H9 (cell line): ENCODE measurements around the gene CAMK2N1. TPM values are rescaled to one million over a fixed set of nuclear protein-coding genes. Genes with fewer than 3 reads are reported as not detected.
A peak's percentile ranks its signal among the peaks of the same experiment; 100 is the strongest.

Source experiments
- DNase-seq: peaks from one replicate; pipeline ENCODE4 v3.0.0-alpha.2; 2017
- H2AFZ ChIP-seq: one replicate; pipeline ENCODE4 v1.6.1; 2013; ENCODE audit warnings: mild to moderate bottlenecking, low read length, control low read depth, moderate library complexity
- H2AK5ac ChIP-seq: 2 replicates; pipeline ENCODE4 v1.6.1; 2013; ENCODE audit warnings: low read length, control low read depth, mixed read lengths; ENCODE audit not compliant: insufficient read length
- H2BK120ac ChIP-seq: one replicate; pipeline ENCODE4 v1.6.1; 2013; ENCODE audit warnings: low read depth, mild to moderate bottlenecking, low read length, control low read depth, inconsistent platforms; ENCODE audit not compliant: poor library complexity, severe bottlenecking
- H2BK12ac ChIP-seq: 2 replicates; pipeline ENCODE4 v1.6.1; 2013; ENCODE audit warnings: low read length, control low read depth, mixed read lengths, low read depth; ENCODE audit not compliant: insufficient read length
- H2BK15ac ChIP-seq: 2 replicates; pipeline ENCODE4 v1.6.1; 2013; ENCODE audit warnings: low read depth, low read length, control low read depth
- H2BK20ac ChIP-seq: one replicate; pipeline ENCODE4 v1.6.1; 2013; ENCODE audit warnings: low read depth, mild to moderate bottlenecking, low read length, control low read depth, inconsistent platforms; ENCODE audit not compliant: poor library complexity, severe bottlenecking
- H2BK5ac ChIP-seq: 2 replicates; pipeline ENCODE4 v1.6.1; 2013; ENCODE audit warnings: low read length, control low read depth, mixed read lengths; ENCODE audit not compliant: insufficient read length
- H3K14ac ChIP-seq: 2 replicates; pipeline ENCODE4 v1.6.1; 2013; ENCODE audit warnings: low read length, control low read depth; ENCODE audit not compliant: insufficient read depth
- H3K18ac ChIP-seq: 2 replicates; pipeline ENCODE4 v1.6.1; 2013; ENCODE audit warnings: low read depth, mild to moderate bottlenecking, mixed read lengths, low read length, control low read depth; ENCODE audit not compliant: insufficient read length
- H3K23ac ChIP-seq: 2 replicates; pipeline ENCODE4 v1.6.1; 2013; ENCODE audit warnings: low read length, control low read depth, mixed read lengths, low read depth; ENCODE audit not compliant: insufficient read length
- H3K23me2 ChIP-seq: 2 replicates; pipeline ENCODE4 v1.6.1; 2013; ENCODE audit warnings: low read depth, mild to moderate bottlenecking, mixed read lengths, low read length, control low read depth; ENCODE audit not compliant: insufficient read length, poor library complexity, severe bottlenecking
- H3K27ac ChIP-seq: 2 replicates; pipeline ENCODE4 v1.5.1; 2013; ENCODE audit warnings: low read length, control low read depth, mixed read lengths, low read depth; ENCODE audit not compliant: insufficient read length
- H3K27me3 ChIP-seq: 2 replicates; pipeline ENCODE4 v1.6.1; 2013; ENCODE audit warnings: low read length, control low read depth, inconsistent platforms; ENCODE audit not compliant: insufficient read depth
- H3K4ac ChIP-seq: 2 replicates; pipeline ENCODE4 v1.6.1; 2013; ENCODE audit warnings: low read depth, mild to moderate bottlenecking, control low read depth, inconsistent platforms, low read length, moderate library complexity
- H3K4me1 ChIP-seq: 2 replicates; pipeline ENCODE4 v1.6.1; 2013; ENCODE audit warnings: low read length, control low read depth, inconsistent platforms; ENCODE audit not compliant: insufficient read depth
- H3K4me2 ChIP-seq: 2 replicates; pipeline ENCODE4 v1.6.1; 2013; ENCODE audit warnings: low read length, control low read depth, mixed read lengths; ENCODE audit not compliant: insufficient read length, insufficient read depth
- H3K56ac ChIP-seq: 2 replicates; pipeline ENCODE4 v1.6.1; 2013; ENCODE audit warnings: low read depth, mild to moderate bottlenecking, mixed read lengths, low read length, control low read depth; ENCODE audit not compliant: insufficient read length
- H3K79me1 ChIP-seq: 2 replicates; pipeline ENCODE4 v1.6.1; 2013; ENCODE audit warnings: low read depth, mild to moderate bottlenecking, moderate library complexity, low read length, control low read depth, inconsistent platforms; ENCODE audit not compliant: insufficient read depth, poor library complexity, severe bottlenecking
- H3K79me2 ChIP-seq: 2 replicates; pipeline ENCODE4 v1.6.1; 2013; ENCODE audit warnings: low read length, control low read depth, inconsistent platforms; ENCODE audit not compliant: insufficient read depth
- H3K9ac ChIP-seq: 2 replicates; pipeline ENCODE4 v1.6.1; 2013; ENCODE audit warnings: low read length, control low read depth, mixed read lengths; ENCODE audit not compliant: insufficient read length; ENCODE audit errors: extremely low read depth
- H3K9me3 ChIP-seq: one replicate; pipeline ENCODE4 v1.6.1; 2013; ENCODE audit warnings: low read depth, low read length, inconsistent platforms; ENCODE audit not compliant: control insufficient read depth
- H3T11ph ChIP-seq: one replicate; pipeline ENCODE4 v1.6.1; 2013; ENCODE audit warnings: mild to moderate bottlenecking, low read length, control low read depth, inconsistent platforms
- H4K20me1 ChIP-seq: one replicate; pipeline ENCODE4 v1.6.1; 2013; ENCODE audit not compliant: control insufficient read depth, insufficient read length, insufficient read depth
- H4K5ac ChIP-seq: 2 replicates; pipeline ENCODE4 v1.6.1; 2013; ENCODE audit warnings: low read depth, mild to moderate bottlenecking, mixed read lengths, low read length, control low read depth; ENCODE audit not compliant: insufficient read length
- H4K8ac ChIP-seq: replicated peaks from 2 replicates; pipeline ENCODE4 v1.6.1; 2013; ENCODE audit warnings: low read length, control low read depth, mixed read lengths, low read depth; ENCODE audit not compliant: insufficient read length
- H4K91ac ChIP-seq: 2 replicates; pipeline ENCODE4 v1.6.1; 2013; ENCODE audit warnings: low read depth, mild to moderate bottlenecking, moderate library complexity, mixed read lengths, low read length, control low read depth; ENCODE audit not compliant: insufficient read length
- H3K27ac Mint-ChIP-seq, 3 experiments: 2 replicates in 2 of 3; 3 replicates in 1 of 3; pipeline ENCODE4 v1.8.0; 2020 to 2021; ENCODE audit warnings: mixed read lengths in 3 of 3, mild to moderate bottlenecking in 1 of 3, moderate library complexity in 1 of 3
- H3K27me3 Mint-ChIP-seq: 2 replicates; pipeline ENCODE4 v1.8.0; 2021; ENCODE audit warnings: low read depth, mild to moderate bottlenecking, moderate library complexity, mixed read lengths
- H3K36me3 Mint-ChIP-seq, 3 experiments: 2 replicates in 2 of 3; 3 replicates in 1 of 3; pipeline ENCODE4 v1.8.0; 2020 to 2021; ENCODE audit warnings: low read depth in 3 of 3, mixed read lengths in 3 of 3; ENCODE audit not compliant: insufficient read depth in 1 of 3
- H3K4me1 Mint-ChIP-seq, 2 experiments: 2 replicates each; pipeline ENCODE4 v1.8.0; 2020; ENCODE audit warnings: mixed read lengths in 2 of 2
- H3K4me3 Mint-ChIP-seq, 2 experiments: 2 replicates in 1 of 2; 3 replicates in 1 of 2; pipeline ENCODE4 v1.8.0; 2020 to 2021; ENCODE audit warnings: mild to moderate bottlenecking in 2 of 2, mixed read lengths in 2 of 2, moderate library complexity in 1 of 2
- H3K9me3 Mint-ChIP-seq, 2 experiments: 2 replicates in 1 of 2; 3 replicates in 1 of 2; pipeline ENCODE4 v1.8.0; 2020; ENCODE audit warnings: mild to moderate bottlenecking in 2 of 2, mixed read lengths in 2 of 2, moderate library complexity in 1 of 2
- CTCF ChIP-seq: fragments of 200-600 bp; sonication (generic); conservative IDR thresholded peaks from 3 replicates; pipeline ENCODE4 v1.8.0; 2021; ENCODE audit warnings: antibody characterized with exemption, mild to moderate bottlenecking
- WGBS: extraction: QIAGEN DNeasy Blood & Tissue Kit; methylation state at CpG from one replicate; pipeline ENCODE4 v1.1.7; 2013; ENCODE audit warnings: missing lambda C conversion rate, low lambda C conversion rate, mixed read lengths; ENCODE audit not compliant: insufficient read length; ENCODE audit errors: extremely low coverage; 5-methylcytosine and 5-hydroxymethylcytosine counted together
- total RNA-seq: library from RNA; stranded (reverse); gene quantifications from 2 replicates; pipeline ENCODE4 v1.2.1, GENCODE V29; 2021

CAMK2N1 gene
- total RNA-seq, 1 experiment from 2014 or later: 1.2 TPM

- no peak overlapping the region for H3K9ac ChIP-seq
- no peak overlapping the region for H2BK5ac ChIP-seq
- Mint-ChIP-seq H3K4me3 (peak overlapping the region; percentile 59 to 71), H3K27ac (no peak overlapping the region), H3K27me3 (peaks cover 68% of the 10 kb centered on the region), H3K9me3 (no peaks in the 10 kb centered on the region; a peak in 1 of 5 replicates), H3K4me1 (peaks cover 27 to 31% of the 10 kb centered on the region in 2 experiments), H3K36me3 (no peaks in the 10 kb centered on the region)
- no peak overlapping the region for H3K27ac ChIP-seq
- H4K91ac ChIP-seq: no peak overlapping the region
- peaks cover 7% of the 10 kb centered on the region; the same call in 1 of the 2 replicates for H3K4me1 ChIP-seq
- H4K8ac ChIP-seq: no peak overlapping the region
- H2AK5ac ChIP-seq: no peak overlapping the region
- peak overlapping the region; percentile 87 for H2AFZ ChIP-seq
- no peak for TF ChIP-seq CTCF
- no peaks in the 10 kb centered on the region for H4K20me1 ChIP-seq
- H4K5ac ChIP-seq: no peak overlapping the region
- no peak overlapping the region for H2BK20ac ChIP-seq
- no peak overlapping the region for H3K18ac ChIP-seq
- H3K79me2 ChIP-seq: no peaks in the 10 kb centered on the region
- peak; percentile 90 for DNase-seq
- no peak overlapping the region for H2BK120ac ChIP-seq
- peak overlapping the region; percentile 37 for H3K4me2 ChIP-seq
- H3K56ac ChIP-seq: no peak overlapping the region
- no peak overlapping the region for H3K14ac ChIP-seq
- H3K4ac ChIP-seq: no peak overlapping the region
- no peak overlapping the region for H2BK15ac ChIP-seq
- no peaks in the 10 kb centered on the region for H3K9me3 ChIP-seq
- WGBS: no CpG with 5 or more reads among the region's 28 CpGs
- H3K23me2 ChIP-seq: no peaks in the 10 kb centered on the region
- no peak overlapping the region for H3T11ph ChIP-seq
- no peak overlapping the region for H2BK12ac ChIP-seq
- no peak overlapping the region for H3K23ac ChIP-seq
- no peaks in the 10 kb centered on the region; the same call in 1 of the 2 replicates for H3K27me3 ChIP-seq
- no peaks in the 10 kb centered on the region for H3K79me1 ChIP-seq
These were observed 12.9 kb downstream of the CAMK2N1 start for GRCh38 chr1:20472860-20473711.
